ENCODE measurements around the gene C1orf122.

DNA sequence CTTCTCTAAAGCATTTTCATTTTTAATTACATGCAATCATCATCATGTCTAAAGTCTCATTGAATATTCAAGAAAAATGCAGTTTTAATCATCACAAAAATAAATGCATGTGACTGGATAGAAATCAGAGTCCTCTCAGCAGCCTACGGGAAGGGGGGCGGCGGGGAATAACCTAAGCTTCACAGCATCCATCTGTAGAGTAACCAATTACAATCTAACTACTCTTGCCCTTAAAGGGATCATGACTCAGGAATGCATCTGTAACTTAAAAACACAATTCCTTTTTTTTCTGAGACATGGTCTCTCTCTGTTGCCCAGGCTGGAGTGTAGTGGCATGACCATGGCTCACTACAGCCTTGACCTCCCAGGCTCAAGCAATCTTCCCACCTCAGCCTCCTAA lies 29.2 kb downstream of the C1orf122 start:
- TF ChIP-seq, protein P1, sequence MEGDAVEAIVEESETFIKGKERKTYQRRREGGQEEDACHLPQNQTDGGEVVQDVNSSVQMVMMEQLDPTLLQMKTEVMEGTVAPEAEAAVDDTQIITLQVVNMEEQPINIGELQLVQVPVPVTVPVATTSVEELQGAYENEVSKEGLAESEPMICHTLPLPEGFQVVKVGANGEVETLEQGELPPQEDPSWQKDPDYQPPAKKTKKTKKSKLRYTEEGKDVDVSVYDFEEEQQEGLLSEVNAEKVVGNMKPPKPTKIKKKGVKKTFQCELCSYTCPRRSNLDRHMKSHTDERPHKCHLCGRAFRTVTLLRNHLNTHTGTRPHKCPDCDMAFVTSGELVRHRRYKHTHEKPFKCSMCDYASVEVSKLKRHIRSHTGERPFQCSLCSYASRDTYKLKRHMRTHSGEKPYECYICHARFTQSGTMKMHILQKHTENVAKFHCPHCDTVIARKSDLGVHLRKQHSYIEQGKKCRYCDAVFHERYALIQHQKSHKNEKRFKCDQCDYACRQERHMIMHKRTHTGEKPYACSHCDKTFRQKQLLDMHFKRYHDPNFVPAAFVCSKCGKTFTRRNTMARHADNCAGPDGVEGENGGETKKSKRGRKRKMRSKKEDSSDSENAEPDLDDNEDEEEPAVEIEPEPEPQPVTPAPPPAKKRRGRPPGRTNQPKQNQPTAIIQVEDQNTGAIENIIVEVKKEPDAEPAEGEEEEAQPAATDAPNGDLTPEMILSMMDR (IDR thresholded peaks at IDR 0.05), result no peak
- no peak for TF ChIP-seq POLR2A (IDR thresholded peaks at IDR 0.05)
